GM23248 (cell line): ENCODE measurements around the gene SKAP1.

Experiments
- EZH2 ChIP-seq: fragments of 200-600 bp; sonication (generic); IDR thresholded peaks from 2 replicates; pipeline ENCODE4 v1.6.1; 2018; ENCODE audit warnings: antibody characterized with exemption, mild to moderate bottlenecking; ENCODE audit not compliant: insufficient read depth, poor library complexity, severe bottlenecking
- EZH2phosphoT487 ChIP-seq: fragments of 200-600 bp; sonication (generic); IDR thresholded peaks from 2 replicates; pipeline ENCODE4 v1.6.1; 2018; ENCODE audit warnings: antibody characterized with exemption, moderate library complexity, mild to moderate bottlenecking, low read depth; ENCODE audit not compliant: insufficient read depth

DNA sequence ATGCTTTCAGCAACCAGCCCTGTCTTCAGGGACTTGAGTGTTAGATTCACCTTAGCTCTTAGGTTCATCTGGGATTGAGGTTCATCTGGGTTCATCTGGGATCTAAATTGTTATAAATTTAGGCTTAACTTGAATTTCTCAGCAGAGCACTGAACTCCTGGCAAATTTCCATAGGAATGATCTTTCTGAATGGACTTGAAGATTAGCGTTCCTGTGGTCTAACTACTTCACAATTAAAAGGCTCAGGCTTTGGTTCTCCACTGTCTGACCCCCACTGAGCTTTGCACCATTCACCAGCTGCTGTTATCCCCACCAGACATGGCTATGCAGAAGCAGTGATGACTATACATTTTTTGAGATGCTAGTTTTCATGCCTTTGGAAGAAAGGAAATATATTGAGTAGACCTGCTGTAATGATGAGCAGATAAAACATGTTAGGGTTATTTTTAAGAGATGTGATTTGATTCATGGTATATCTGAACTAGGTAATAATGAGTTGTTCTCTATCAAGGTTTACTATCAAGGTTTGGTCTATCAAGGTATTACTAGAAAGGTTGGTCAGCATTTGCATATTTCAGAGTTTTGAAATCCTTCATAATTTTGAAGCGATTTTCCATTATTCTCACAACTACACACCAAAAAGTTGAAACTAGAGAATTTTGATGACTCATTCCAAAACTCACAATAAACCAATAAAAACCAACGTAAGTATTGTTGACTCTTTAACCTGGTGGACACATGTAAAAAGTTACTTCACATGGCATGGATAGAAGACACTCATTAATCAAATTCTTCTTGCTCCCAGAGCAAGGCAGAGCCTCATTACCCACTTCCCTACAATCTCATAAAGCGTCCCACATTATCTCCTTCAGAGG, 250.7 kb downstream of the SKAP1 start:
- TF ChIP-seq EZH2 (no peak), EZH2phosphoT487 (no peak)
